T-cell (primary cell): Measurements from ENCODE around the gene BTG2. TPM values are rescaled to one million over a fixed set of nuclear protein-coding genes. Genes with fewer than 3 reads are reported as not detected.

Source experiments
- ATAC-seq, 4 experiments: fragments of 200-7000 bp in 3 of 4; fragments of 150-1000 bp in 1 of 4; cut with Tn5 transposase; replicated peaks in 1 of 4; 1 replicate in 3 of 4; 2 replicates in 1 of 4; pipeline ENCODE4 v1.10.0; 2021; ENCODE audit warnings: moderate library complexity in 3 of 4, mild to moderate bottlenecking in 2 of 4, moderate number of reproducible peaks in 1 of 4
- CTCF ChIA-PET, 2 donors: fragments of 300-600 bp; sonication (Branson Sonifier 250); formaldehyde crosslinking; loops; one replicate each; lab custom pipeline; 2022; ENCODE audit warnings: antibody characterized with exemption in 2 of 2; lab: Charles Lee
- POLR2A ChIA-PET, 2 donors: fragments of 300-600 bp; sonication (Branson Sonifier 250); formaldehyde crosslinking; loops; one replicate each; lab custom pipeline; 2022; ENCODE audit warnings: antibody characterized with exemption in 2 of 2; lab: Charles Lee
- DNase-seq, 35 experiments: peaks; one replicate each; pipeline versions ENCODE4 v3.0.0 to v3.0.0-alpha.2; 2013 to 2023
- H3K27ac ChIP-seq: one replicate; pipeline ENCODE4 v1.5.1; 2013; ENCODE audit warnings: low read length
- H3K27me3 ChIP-seq, 2 experiments: replicated peaks in 1 of 2; 1 replicate in 1 of 2; 2 replicates in 1 of 2; pipeline versions ENCODE4 v1.6.1 to v1.7.0; 2013; ENCODE audit warnings: low read length in 1 of 2, mixed read lengths in 1 of 2; ENCODE audit not compliant: control insufficient read depth in 2 of 2, insufficient read depth in 2 of 2; ENCODE audit errors: extremely low read depth in 1 of 2
- H3K36me3 ChIP-seq, 2 donors: 1 replicate in 1 of 2; 2 replicates in 1 of 2; pipeline versions ENCODE4 v1.6.1 to v1.7.0; 2013; ENCODE audit warnings: low read length in 1 of 2; ENCODE audit not compliant: control insufficient read depth in 2 of 2, insufficient read depth in 1 of 2; ENCODE audit errors: extremely low read depth in 1 of 2
- H3K4me1 ChIP-seq, 2 experiments: 1 replicate in 1 of 2; 2 replicates in 1 of 2; pipeline versions ENCODE4 v1.6.1 to v1.7.0; 2013; ENCODE audit warnings: low read length in 2 of 2, mixed read lengths in 1 of 2; ENCODE audit not compliant: insufficient read depth in 2 of 2, control insufficient read depth in 1 of 2; ENCODE audit errors: extremely low read depth in 1 of 2
- H3K4me3 ChIP-seq, 2 donors: 1 replicate in 1 of 2; 2 replicates in 1 of 2; pipeline versions ENCODE4 v1.5.1 to v1.7.0; 2013; ENCODE audit warnings: mild to moderate bottlenecking in 2 of 2, low read length in 1 of 2, moderate library complexity in 1 of 2; ENCODE audit not compliant: control insufficient read depth in 1 of 2; ENCODE audit errors: extremely low read depth in 1 of 2
- H3K9me3 ChIP-seq: 2 replicates; pipeline ENCODE4 v1.7.0; 2013
- H3K27ac Mint-ChIP-seq, 2 donors: one replicate each; pipeline ENCODE4 v1.8.0; 2020 to 2021; ENCODE audit warnings: mild to moderate bottlenecking in 2 of 2, mixed read lengths in 2 of 2
- H3K27me3 Mint-ChIP-seq, 2 donors: one replicate each; pipeline ENCODE4 v1.8.0; 2021 to 2022; ENCODE audit warnings: mixed read lengths in 2 of 2
- H3K36me3 Mint-ChIP-seq: one replicate; pipeline ENCODE4 v1.8.0; 2021; ENCODE audit warnings: mixed read lengths
- H3K4me1 Mint-ChIP-seq, 3 donors: one replicate each; pipeline ENCODE4 v1.8.0; 2020 to 2022; ENCODE audit warnings: mixed read lengths in 3 of 3, mild to moderate bottlenecking in 1 of 3
- H3K4me3 Mint-ChIP-seq, 3 donors: one replicate each; pipeline ENCODE4 v1.8.0; 2020 to 2022; ENCODE audit warnings: mild to moderate bottlenecking in 3 of 3, mixed read lengths in 3 of 3, moderate library complexity in 3 of 3
- H3K9me3 Mint-ChIP-seq, 3 donors: one replicate each; pipeline ENCODE4 v1.8.0; 2020 to 2022; ENCODE audit warnings: mixed read lengths in 3 of 3
- WGBS: methylation state at CpG from one replicate; pipeline ENCODE4 v1.1.5; 2013; ENCODE audit warnings: missing lambda C conversion rate; ENCODE audit not compliant: insufficient coverage; 5-methylcytosine and 5-hydroxymethylcytosine counted together
- total RNA-seq, 35 experiments: library from RNA in 6 of 35; stranded (reverse) in 6 of 35; fragments of 120-200 nt in 1 of 35; gene quantifications; one replicate each; pipeline versions ENCODE4 v1.2.1 to v1.2.4 and lab custom pipeline; 2013 to 2026

Gene BTG2
- total RNA-seq, 5 donors from 2014 or later (not counting 1 experiment from before 2014, with no cell fraction given): 172 to 655 (median 186) TPM

DNA sequence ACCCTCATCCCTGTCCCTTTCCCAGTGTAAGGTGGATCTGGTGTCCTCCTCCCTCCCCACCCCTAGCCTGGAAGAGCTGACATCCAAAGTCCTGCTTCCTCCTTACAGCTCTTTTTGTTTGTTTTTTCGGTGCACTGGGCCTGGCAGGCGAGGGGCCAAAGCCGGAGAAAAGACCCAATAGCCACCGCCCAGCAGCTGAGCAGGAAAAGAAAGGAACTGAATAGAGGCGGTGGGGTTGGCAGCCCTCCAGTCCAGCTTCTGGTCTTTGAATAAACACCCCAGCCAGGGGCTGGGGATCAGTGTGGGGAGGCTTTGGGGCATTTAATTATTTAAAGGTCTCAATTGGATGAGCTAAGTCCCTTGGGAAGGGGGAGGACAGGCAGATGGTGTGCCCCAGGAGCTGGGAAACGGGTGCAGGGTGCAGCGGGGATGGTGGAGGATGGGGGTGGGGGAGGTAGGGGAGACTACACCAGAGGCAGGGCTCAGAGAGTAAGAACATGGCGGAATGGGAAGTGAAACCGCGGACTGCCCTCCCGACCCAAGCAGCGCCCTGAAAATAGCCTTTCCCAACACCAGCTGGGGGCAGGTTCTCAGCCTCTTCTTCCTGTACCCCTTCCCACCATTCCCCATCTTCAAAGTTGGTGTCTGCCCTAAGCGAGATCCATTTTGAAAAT, 20.2 kb downstream of the BTG2 start:
- Histone ChIP-seq H3K27ac (peak overlapping the region; percentile 100), H3K9me3 (no peaks in the 10 kb centered on the region), H3K36me3 (no peaks in the 10 kb centered on the region), H3K4me1 (peaks cover 64 to 81% of the 10 kb centered on the region in 2 experiments), H3K27me3 (no peaks in the 10 kb centered on the region), H3K4me3 (peak overlapping the region; percentile 10 to 27)
- CTCF ChIA-PET: interaction anchor here (0.6 to 5.4 kb wide), 11 partner anchors 13 to 1880 kb away, joined by 3 to 80 read pairs (median 4); no protein-coding TSS in a partner anchor
- peaks cover 70 to 82% (median 77%) of the 10 kb centered on the region in 3 donors for H3K4me1 Mint-ChIP-seq
- H3K27ac Mint-ChIP-seq: peak overlapping the region; percentile 97
- peak overlapping the region; percentile 65 to 77 (median 70) for H3K4me3 Mint-ChIP-seq
- ATAC-seq (no peak), DNase-seq (peak in 1 of 35 experiments; percentile 23)
- H3K9me3 Mint-ChIP-seq: no peaks in the 10 kb centered on the region
- no peaks in the 10 kb centered on the region for H3K27me3 Mint-ChIP-seq
- no peaks in the 10 kb centered on the region for H3K36me3 Mint-ChIP-seq
- 61% methylated on average over 4 of the region's 13 CpGs for WGBS
- POLR2A ChIA-PET: interaction anchor here (0.6 to 9.1 kb wide), 8 partner anchors 16 to 319 kb away, joined by 3 to 366 read pairs (median 9); partner anchors contain the start of gene BTG2 (in 2 of the 2)

DNA sequence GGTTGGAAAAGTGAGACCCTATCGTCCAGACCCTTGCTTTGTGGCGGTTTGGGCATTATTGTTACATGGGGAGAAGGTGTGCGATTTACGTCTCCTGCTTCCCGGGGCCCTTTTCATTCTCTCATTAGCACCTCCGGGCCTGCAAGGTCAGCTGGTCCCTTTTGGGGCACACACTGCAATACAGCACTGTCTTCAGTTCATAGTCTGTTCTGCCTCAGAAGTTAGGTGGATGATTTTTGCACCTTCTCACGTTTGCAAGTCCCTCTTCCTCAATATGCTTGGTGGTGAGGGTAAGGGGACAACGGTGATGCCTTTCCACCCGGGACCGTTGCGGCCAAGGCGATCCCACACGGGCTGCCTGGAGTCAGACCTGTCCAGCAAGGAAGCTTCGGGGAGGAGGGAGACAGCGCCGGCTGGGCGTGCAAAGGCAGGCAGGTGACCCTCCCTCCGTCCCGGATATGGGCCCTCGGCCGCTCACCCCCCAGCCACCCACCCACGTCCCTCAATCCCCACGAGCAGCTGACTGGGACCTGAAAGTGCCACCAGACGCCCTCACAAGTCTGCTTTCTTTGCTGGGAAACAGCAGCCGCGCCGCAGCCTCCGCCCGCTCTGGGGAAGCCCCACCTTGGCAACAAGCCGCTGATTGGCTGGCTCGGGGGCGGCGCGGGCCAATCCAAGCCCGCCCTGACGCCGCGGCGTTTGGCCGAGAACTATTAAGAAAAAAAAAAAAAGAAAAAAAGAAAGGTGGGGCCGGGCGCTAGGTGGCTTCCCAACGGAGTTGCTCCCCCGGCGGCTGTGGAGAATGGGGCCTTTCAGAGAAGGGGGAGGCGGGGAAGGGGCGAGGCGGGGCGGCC, 21.7 kb downstream of the BTG2 start:
- H3K9me3 Mint-ChIP-seq: no peaks in the 10 kb centered on the region
- Histone ChIP-seq H3K27me3 (no peaks in the 10 kb centered on the region), H3K9me3 (no peaks in the 10 kb centered on the region), H3K4me3 (peak overlapping the region; percentile 65 to 66), H3K27ac (peak overlapping the region; percentile 100), H3K36me3 (no peaks in the 10 kb centered on the region), H3K4me1 (peaks cover 53 to 66% of the 10 kb centered on the region in 2 experiments)
- WGBS: under 1% methylated on average over 30 of the region's 49 CpGs
- H3K36me3 Mint-ChIP-seq: no peaks in the 10 kb centered on the region
- peak overlapping the region; percentile 70 to 82 (median 77) for H3K4me3 Mint-ChIP-seq
- peaks cover 59 to 67% (median 62%) of the 10 kb centered on the region in 3 donors for H3K4me1 Mint-ChIP-seq
- CTCF ChIA-PET: interaction anchor here (0.8 to 5.4 kb wide), 17 partner anchors 9 to 161 kb away, joined by 3 to 80 read pairs (median 5); partner anchors contain the start of gene BTG2 (in 1 of the 2)
- no peaks in the 10 kb centered on the region for H3K27me3 Mint-ChIP-seq
- POLR2A ChIA-PET: interaction anchor here (0.6 to 9.1 kb wide), 13 partner anchors 9 to 1957 kb away, joined by 3 to 366 read pairs (median 5); partner anchors contain the start of genes BTG2 (in 2 of the 2) and KLHL12 (in 1 of the 2)
- DNase-seq (peak; percentile 83 to 97 (median 95)), ATAC-seq (peak; percentile 76 to 84 (median 78))
- peak overlapping the region; percentile 97 for H3K27ac Mint-ChIP-seq

DNA sequence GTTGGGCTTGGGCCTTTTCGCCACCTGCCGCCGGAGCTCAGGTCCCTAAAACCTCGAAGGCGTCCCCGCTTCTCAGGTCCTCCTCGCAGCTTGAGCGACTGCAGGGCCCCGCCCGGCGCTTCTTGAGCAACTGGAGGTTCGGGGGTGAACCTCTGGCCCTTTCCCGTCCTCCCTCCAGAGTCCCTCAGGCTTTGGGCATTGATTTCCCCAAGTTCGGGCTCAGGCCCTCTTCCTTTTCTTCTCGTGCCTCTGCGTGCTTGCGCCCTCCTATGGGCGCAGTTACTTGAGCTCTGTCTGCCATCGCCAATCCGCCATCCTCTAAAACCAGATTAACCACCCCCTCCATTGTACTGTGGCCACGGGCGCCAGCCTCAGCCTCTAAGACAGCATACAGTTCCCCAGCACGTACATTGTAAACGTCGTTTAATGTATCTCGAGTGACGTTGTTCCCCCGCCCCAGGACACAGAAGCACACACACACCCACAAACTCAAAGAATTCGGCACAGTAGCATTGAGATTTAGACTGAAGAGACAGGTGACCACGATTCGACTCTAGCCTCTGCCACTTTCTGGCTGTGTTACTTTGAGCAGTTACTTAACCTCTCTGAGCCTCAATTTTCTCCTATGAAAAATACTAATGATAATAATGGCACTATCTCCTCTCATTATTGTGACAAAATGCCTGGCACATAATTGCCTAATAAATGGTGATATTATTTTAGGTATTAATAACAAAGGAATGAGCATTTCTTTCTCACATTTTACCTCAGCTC, 22.6 kb downstream of the BTG2 start:
- peaks cover 51 to 59% (median 54%) of the 10 kb centered on the region in 3 donors for H3K4me1 Mint-ChIP-seq
- Histone ChIP-seq H3K4me3 (peak overlapping the region; percentile 49 to 66), H3K36me3 (no peaks in the 10 kb centered on the region), H3K9me3 (no peaks in the 10 kb centered on the region), H3K27ac (peak overlapping the region; percentile 100), H3K27me3 (no peaks in the 10 kb centered on the region), H3K4me1 (peaks cover 45 to 58% of the 10 kb centered on the region in 2 experiments)
- no peaks in the 10 kb centered on the region for H3K36me3 Mint-ChIP-seq
- DNase-seq (peak; percentile 69 to 92 (median 85)), ATAC-seq (peak; percentile 58 to 75 (median 58))
- POLR2A ChIA-PET: interaction anchor here (0.5 to 9.1 kb wide), 11 partner anchors 8 to 1957 kb away, joined by 3 to 366 read pairs (median 6); partner anchors contain the start of gene BTG2 (in 2 of the 2)
- no peaks in the 10 kb centered on the region for H3K9me3 Mint-ChIP-seq
- H3K27me3 Mint-ChIP-seq: no peaks in the 10 kb centered on the region
- H3K27ac Mint-ChIP-seq: peak overlapping the region; percentile 97
- 0% methylated on average over 26 of the region's 31 CpGs for WGBS
- peak overlapping the region; percentile 70 to 82 (median 77) for H3K4me3 Mint-ChIP-seq
- CTCF ChIA-PET: interaction anchor here (0.8 to 5.4 kb wide), 16 partner anchors 8 to 160 kb away, joined by 3 to 80 read pairs (median 4); partner anchors contain the start of gene BTG2 (in 1 of the 2)

DNA sequence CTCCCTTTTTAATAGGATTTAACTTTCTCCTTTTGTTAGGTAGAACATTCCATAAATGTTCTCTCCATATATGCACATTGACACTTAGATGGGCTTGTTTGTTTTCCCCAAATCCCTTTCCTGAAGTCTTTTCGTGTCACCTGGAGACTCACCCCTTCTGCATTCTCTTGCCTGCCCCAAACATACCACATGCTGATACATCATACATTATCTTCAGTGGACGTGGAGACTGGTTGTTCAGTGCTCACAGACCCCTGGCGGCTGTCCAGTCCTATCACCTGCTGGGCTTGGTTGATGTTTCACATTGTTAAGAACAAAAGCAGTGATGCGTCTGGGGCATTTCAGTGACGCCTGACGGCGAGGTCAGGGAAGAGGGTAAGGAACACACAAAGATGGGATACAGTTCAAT, 23.4 kb downstream of the BTG2 start:
- ChIA-PET CTCF (interaction anchor here (0.6 to 1.7 kb wide), 3 partner anchors 13 to 62 kb away, joined by 3 to 10 read pairs (median 3); no protein-coding TSS in a partner anchor), POLR2A (no interaction called here)
- no peaks in the 10 kb centered on the region for H3K9me3 Mint-ChIP-seq
- WGBS: 95% methylated on average over 5 of the region's 7 CpGs
- no peaks in the 10 kb centered on the region for H3K27me3 ChIP-seq
- peak overlapping the region; percentile 100 for H3K27ac ChIP-seq
- no peak overlapping the region for H3K4me3 ChIP-seq
- no peak for ATAC-seq
- H3K36me3 Mint-ChIP-seq: no peaks in the 10 kb centered on the region
- DNase-seq: no peak
- peaks cover 36 to 50% of the 10 kb centered on the region in 2 experiments for H3K4me1 ChIP-seq
- H3K4me3 Mint-ChIP-seq: peak overlapping the region in 1 of 3 donors; percentile 15
- H3K27me3 Mint-ChIP-seq: no peaks in the 10 kb centered on the region
- peak overlapping the region; percentile 50 to 97 for H3K27ac Mint-ChIP-seq
- peaks cover 43 to 50% (median 45%) of the 10 kb centered on the region in 3 donors for H3K4me1 Mint-ChIP-seq
- H3K36me3 ChIP-seq: no peaks in the 10 kb centered on the region
- no peaks in the 10 kb centered on the region for H3K9me3 ChIP-seq

DNA sequence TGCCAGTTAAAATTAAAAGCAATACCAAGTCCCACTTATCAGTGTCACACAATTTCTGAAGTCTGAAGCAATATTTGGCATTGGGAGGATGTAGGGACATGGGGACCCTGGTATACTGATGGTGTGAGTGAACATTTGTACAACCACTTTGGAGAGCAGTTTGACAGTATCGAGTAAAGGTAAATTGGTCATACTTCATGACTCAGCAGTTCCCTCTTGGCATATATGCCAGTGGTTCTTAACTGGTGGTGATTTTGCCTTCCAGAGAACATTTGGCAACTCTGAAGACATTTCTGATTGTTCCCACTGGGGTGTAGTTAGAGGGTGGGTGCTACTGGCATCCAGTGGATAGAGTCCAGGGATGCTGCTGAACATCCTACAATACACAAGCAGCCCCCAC, 25.9 kb downstream of the BTG2 start:
- no peak overlapping the region for H3K27ac ChIP-seq
- H3K9me3 ChIP-seq: no peaks in the 10 kb centered on the region
- H3K4me1 ChIP-seq: peaks cover 14 to 35% of the 10 kb centered on the region in 2 experiments
- CTCF ChIA-PET: interaction anchor here (0.8 to 15.9 kb wide), 2 partner anchors 61 to 64 kb away, joined by 3 to 258 read pairs; no protein-coding TSS in a partner anchor
- Mint-ChIP-seq H3K27ac (peak overlapping the region in 1 of 2 donors; percentile 15), H3K27me3 (no peaks in the 10 kb centered on the region), H3K9me3 (no peaks in the 10 kb centered on the region), H3K4me1 (peaks cover 27 to 35% (median 30%) of the 10 kb centered on the region in 3 donors), H3K4me3 (no peak overlapping the region), H3K36me3 (no peaks in the 10 kb centered on the region)
- H3K36me3 ChIP-seq: no peaks in the 10 kb centered on the region
- no peaks in the 10 kb centered on the region for H3K27me3 ChIP-seq
- no CpG with 5 or more reads among the region's 1 CpG for WGBS
- DNase-seq (no peak), ATAC-seq (no peak)
- no peak overlapping the region for H3K4me3 ChIP-seq
- POLR2A ChIA-PET: no interaction called here
